ENCODE measurements around the gene CLN5. TPM values are rescaled to one million over a fixed set of nuclear protein-coding genes. Genes with fewer than 3 reads are reported as not detected.

The CLN5 gene
- total RNA-seq, 1 experiment from 2014 or later: 7.7 TPM

DNA sequence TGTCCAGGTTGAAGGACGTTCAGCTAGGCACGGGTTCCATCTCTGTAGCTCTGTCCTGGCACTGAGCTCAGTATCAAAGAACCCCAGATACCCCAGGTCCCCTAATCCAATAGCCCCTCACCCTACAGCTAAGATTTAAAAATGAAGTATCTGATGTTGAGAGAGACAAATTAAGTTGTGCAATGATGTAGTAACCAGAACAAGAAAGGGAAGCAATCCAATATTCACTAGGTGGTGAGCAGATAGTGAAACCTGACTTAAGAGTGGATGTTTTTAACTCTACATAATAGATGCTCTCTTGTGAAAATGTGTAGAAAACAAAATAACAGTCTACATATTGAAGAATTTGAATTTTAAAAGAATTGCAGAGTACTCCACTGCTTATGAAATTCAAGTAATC, 41.8 kb upstream of the CLN5 start:
- Histone ChIP-seq H3K9me3 (ENCODE audit: low read length) (no peaks in the 10 kb centered on the region), H3K9me2 (replicated peaks; ENCODE audit: low read length) (no peaks in the 10 kb centered on the region), H3K79me2 (ENCODE audit: low read length) (no peaks in the 10 kb centered on the region), H3K9ac (ENCODE audit: low read length) (no peak overlapping the region), H3K36me3 (ENCODE audit: low read depth, low read length) (no peaks in the 10 kb centered on the region), H3K27ac (ENCODE audit: low read length) (no peak overlapping the region), H3K4me1 (ENCODE audit: insufficient read depth, low read length) (peaks cover 14% of the 10 kb centered on the region), H3K4me2 (ENCODE audit: low read length) (no peak overlapping the region), H3K27me3 (ENCODE audit: low read length) (no peaks in the 10 kb centered on the region), H3K4me3 (ENCODE audit: low read length) (no peak overlapping the region), H2AFZ (ENCODE audit: low read length) (no peak overlapping the region), H4K20me1 (ENCODE audit: low read length) (no peaks in the 10 kb centered on the region), H3F3A (ENCODE audit: low read length, unreplicated experiment) (no peaks in the 10 kb centered on the region)
- CTCF ChIA-PET: no interaction called here
- DNase-seq (no peak), ATAC-seq (no peak)
- intact Hi-C loops (cut with micrococcal nuclease): no loop called here
- POLR2A ChIA-PET (ENCODE audit: unreplicated experiment): no interaction called here
- TF ChIP-seq EZH2phosphoT487 (IDR thresholded peaks at IDR 0.05; ENCODE audit: borderline replicate concordance, low read length): no peak
- no peak for TF ChIP-seq EZH2 (IDR thresholded peaks at IDR 0.05; ENCODE audit: low read length, unreplicated experiment)
- TF ChIP-seq, protein P1, sequence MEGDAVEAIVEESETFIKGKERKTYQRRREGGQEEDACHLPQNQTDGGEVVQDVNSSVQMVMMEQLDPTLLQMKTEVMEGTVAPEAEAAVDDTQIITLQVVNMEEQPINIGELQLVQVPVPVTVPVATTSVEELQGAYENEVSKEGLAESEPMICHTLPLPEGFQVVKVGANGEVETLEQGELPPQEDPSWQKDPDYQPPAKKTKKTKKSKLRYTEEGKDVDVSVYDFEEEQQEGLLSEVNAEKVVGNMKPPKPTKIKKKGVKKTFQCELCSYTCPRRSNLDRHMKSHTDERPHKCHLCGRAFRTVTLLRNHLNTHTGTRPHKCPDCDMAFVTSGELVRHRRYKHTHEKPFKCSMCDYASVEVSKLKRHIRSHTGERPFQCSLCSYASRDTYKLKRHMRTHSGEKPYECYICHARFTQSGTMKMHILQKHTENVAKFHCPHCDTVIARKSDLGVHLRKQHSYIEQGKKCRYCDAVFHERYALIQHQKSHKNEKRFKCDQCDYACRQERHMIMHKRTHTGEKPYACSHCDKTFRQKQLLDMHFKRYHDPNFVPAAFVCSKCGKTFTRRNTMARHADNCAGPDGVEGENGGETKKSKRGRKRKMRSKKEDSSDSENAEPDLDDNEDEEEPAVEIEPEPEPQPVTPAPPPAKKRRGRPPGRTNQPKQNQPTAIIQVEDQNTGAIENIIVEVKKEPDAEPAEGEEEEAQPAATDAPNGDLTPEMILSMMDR (conservative IDR thresholded peaks at IDR 0.05; ENCODE audit: low read depth, low read length): no peak
- no TSS peak for BruUV-seq (replicated peaks)

DNA sequence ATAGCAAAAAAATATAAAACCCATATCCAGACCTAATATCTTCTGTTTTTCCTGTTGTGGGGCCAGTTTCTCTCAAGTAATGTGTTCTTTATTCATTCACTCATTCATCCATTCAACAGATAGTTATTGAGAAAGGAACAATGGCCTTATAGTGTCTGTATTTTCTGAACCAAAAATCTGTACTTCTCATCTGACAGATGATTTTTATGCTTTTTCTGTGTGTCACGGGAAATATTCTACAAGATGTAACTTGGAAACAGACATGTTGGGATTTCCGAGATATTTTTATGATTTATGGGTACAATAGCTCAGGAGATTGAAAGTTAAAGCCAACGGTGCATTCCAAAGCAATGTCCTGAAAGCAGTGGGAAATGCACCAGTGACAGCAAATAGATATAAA, 37.9 kb upstream of the CLN5 start:
- ATAC-seq: no peak
- no peak for TF ChIP-seq EZH2 (IDR thresholded peaks at IDR 0.05; ENCODE audit: low read length, unreplicated experiment)
- TF ChIP-seq EZH2phosphoT487 (IDR thresholded peaks at IDR 0.05; ENCODE audit: borderline replicate concordance, low read length): no peak
- TF ChIP-seq, protein P1 (conservative IDR thresholded peaks at IDR 0.05; ENCODE audit: low read depth, low read length): no peak
- no peaks in the 10 kb centered on the region for H3K9me2 ChIP-seq (replicated peaks; ENCODE audit: low read length)
- POLR2A ChIA-PET (ENCODE audit: unreplicated experiment): no interaction called here
- no peak overlapping the region for H2AFZ ChIP-seq (ENCODE audit: low read length)
- H3K4me3 ChIP-seq (ENCODE audit: low read length): no peak overlapping the region
- BruUV-seq (replicated peaks): no TSS peak
- no peaks in the 10 kb centered on the region for H3K9me3 ChIP-seq (ENCODE audit: low read length)
- CTCF ChIA-PET: no interaction called here
- H3K4me1 ChIP-seq (ENCODE audit: insufficient read depth, low read length): no peaks in the 10 kb centered on the region
- no peaks in the 10 kb centered on the region for H3K27me3 ChIP-seq (ENCODE audit: low read length)
- H3K9ac ChIP-seq (ENCODE audit: low read length): no peak overlapping the region
- H3K79me2 ChIP-seq (ENCODE audit: low read length): no peaks in the 10 kb centered on the region
- no peaks in the 10 kb centered on the region for H3K36me3 ChIP-seq (ENCODE audit: low read depth, low read length)
- no peaks in the 10 kb centered on the region for H4K20me1 ChIP-seq (ENCODE audit: low read length)
- intact Hi-C loops (cut with micrococcal nuclease): no loop called here
- H3K27ac ChIP-seq (ENCODE audit: low read length): no peak overlapping the region
- H3F3A ChIP-seq (ENCODE audit: low read length, unreplicated experiment): no peaks in the 10 kb centered on the region
- no peak overlapping the region for H3K4me2 ChIP-seq (ENCODE audit: low read length)
- no peak for DNase-seq

- H3K27ac ChIP-seq (ENCODE audit: low read length): no peak overlapping the region
- H3K27me3 ChIP-seq (ENCODE audit: low read length): no peaks in the 10 kb centered on the region
- no peak overlapping the region for H2AFZ ChIP-seq (ENCODE audit: low read length)
- intact Hi-C loops (cut with micrococcal nuclease): no loop called here
- no peaks in the 10 kb centered on the region for H3F3A ChIP-seq (ENCODE audit: low read length, unreplicated experiment)
- H3K4me1 ChIP-seq (ENCODE audit: insufficient read depth, low read length): no peaks in the 10 kb centered on the region
- no peak overlapping the region for H3K4me3 ChIP-seq (ENCODE audit: low read length)
- TF ChIP-seq EZH2phosphoT487 (IDR thresholded peaks at IDR 0.05; ENCODE audit: borderline replicate concordance, low read length): no peak
- TF ChIP-seq, protein P1 (conservative IDR thresholded peaks at IDR 0.05; ENCODE audit: low read depth, low read length): no peak
- no peak for TF ChIP-seq EZH2 (IDR thresholded peaks at IDR 0.05; ENCODE audit: low read length, unreplicated experiment)
- H3K79me2 ChIP-seq (ENCODE audit: low read length): no peaks in the 10 kb centered on the region
- H3K4me2 ChIP-seq (ENCODE audit: low read length): no peak overlapping the region
- H3K36me3 ChIP-seq (ENCODE audit: low read depth, low read length): no peaks in the 10 kb centered on the region
- H4K20me1 ChIP-seq (ENCODE audit: low read length): no peaks in the 10 kb centered on the region
- no TSS peak for BruUV-seq (replicated peaks)
- no peaks in the 10 kb centered on the region for H3K9me3 ChIP-seq (ENCODE audit: low read length)
- H3K9me2 ChIP-seq (replicated peaks; ENCODE audit: low read length): no peaks in the 10 kb centered on the region
- no peak overlapping the region for H3K9ac ChIP-seq (ENCODE audit: low read length)
- POLR2A ChIA-PET (ENCODE audit: unreplicated experiment): interaction anchor here (0.6 kb wide), 1 partner anchor 91 kb away, joined by 3 read pairs; no protein-coding TSS in a partner anchor
- no peak for ATAC-seq
- CTCF ChIA-PET: no interaction called here
- no peak for DNase-seq
Observed at GRCh38 chr13:76954538-76954937, 37.3 kb upstream of the CLN5 start.

Measured in PC-3 (cell line).